Measurements from ENCODE around the gene APBA1.

The APBA1 gene

DNA sequence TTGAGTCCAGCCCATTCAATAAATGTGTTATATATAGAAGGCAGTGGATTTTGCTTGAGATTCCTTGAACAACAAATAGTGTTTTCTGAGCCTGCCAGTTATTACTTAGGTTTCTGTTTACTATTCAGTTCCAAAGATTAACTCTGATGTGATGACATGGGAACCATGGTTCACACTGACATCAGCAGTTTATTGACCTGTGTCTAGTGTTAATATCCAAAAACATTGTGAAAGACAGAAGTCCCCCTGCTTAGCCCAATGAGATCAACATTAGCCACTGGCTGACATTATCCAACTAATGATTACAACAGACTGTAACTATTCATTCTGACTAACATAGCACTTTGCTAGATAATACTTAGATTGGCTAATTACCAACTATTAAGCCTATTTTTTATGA lies 14.9 kb downstream of the APBA1 start:
- no peak for DNase-seq (ENCODE audit: low read depth)

- DNase-seq (ENCODE audit: low read depth): no peak
Observed at GRCh38 chr9:69655065-69655464, 17.1 kb downstream of the APBA1 start.

DNA sequence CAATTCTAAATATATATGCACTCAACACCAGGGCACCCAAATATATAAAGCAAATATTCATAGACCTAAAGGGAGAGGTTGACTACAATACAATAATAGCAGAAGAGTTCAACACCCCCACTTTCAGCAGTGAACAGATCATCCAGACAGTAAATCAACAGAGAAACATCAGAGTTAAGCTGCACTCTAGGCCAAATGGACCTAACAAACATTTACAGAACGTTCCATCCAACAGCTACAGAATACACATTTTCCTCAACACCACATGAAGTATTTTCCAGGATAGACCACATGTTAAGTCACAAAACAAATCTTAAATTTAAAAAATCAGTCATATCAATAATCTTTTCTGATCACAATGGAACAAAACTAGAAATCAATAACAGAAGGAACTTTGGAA lies 18.9 kb downstream of the APBA1 start:
- DNase-seq (ENCODE audit: low read depth): no peak

DNA sequence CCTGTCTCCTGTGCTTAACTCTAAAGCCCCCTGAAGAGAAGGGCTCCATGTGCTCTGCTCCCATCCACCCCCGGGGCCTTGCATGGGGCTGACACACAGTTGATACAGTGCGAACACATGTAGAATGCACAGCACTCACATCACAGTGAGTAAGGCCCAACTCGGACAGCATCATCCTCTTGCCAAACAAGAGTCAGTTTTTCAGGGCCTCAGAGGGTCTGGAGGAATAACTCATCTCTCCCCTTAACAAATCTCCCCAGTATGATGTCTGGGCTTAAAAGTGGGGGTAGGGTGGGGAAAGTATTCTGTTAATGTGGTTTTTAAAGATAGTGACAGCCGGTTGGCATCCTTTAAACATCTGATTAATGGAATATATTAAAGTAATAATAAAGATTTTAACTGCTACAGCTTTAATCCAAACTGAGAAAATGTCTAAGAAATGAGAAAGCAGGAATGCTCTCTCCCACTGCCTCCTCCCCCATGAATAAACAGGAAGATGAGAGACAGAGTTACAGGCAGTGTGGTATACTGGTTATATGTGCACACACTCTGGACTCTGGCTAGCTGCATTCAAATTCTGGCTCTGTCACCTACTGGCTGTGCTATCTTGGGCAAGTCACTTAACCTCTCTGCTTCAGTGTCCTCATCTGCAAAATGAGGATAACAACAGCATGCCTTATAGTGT lies 22.5 kb downstream of the APBA1 start:
- DNase-seq (ENCODE audit: low read depth): no peak

DNA sequence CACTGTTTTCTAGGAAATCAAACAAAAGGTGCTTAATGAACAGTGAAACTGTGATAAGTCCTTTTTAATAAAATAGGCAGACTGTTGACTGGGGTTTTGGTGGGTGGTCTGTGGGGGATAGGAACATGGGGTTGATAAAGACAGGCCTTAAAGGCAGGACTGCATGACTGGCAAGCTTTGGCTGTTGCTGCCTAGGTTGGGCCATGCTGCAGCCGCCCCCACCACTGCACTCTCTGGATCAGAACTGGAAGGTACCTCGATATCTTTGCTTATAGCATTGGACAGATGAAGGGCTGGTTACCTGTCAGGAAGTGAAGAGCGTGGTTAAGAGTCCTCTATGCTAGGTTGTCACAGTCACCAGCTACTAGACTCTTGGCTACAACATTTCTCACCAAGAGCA lies 24.4 kb downstream of the APBA1 start:
- DNase-seq (ENCODE audit: low read depth): no peak

DNA sequence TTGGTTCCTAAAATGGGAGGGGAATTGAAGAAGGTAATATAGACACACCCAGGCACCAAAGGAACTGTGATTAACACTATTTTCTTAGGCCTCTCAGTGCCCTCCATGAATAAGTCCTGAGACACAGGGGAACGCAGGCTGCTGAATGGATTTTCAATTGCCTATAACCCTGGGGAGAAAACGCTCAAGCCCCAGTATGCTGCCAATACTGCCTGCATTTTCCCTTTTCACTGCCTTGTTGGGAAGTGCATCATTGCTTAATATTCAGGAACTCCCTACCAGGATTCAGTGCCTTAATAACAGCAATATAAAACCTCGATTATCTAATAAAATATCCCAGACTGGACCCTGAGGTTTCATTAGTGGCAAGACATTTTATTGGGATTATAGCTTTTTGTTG lies 25.4 kb downstream of the APBA1 start:
- DNase-seq (ENCODE audit: low read depth): no peak

DNA sequence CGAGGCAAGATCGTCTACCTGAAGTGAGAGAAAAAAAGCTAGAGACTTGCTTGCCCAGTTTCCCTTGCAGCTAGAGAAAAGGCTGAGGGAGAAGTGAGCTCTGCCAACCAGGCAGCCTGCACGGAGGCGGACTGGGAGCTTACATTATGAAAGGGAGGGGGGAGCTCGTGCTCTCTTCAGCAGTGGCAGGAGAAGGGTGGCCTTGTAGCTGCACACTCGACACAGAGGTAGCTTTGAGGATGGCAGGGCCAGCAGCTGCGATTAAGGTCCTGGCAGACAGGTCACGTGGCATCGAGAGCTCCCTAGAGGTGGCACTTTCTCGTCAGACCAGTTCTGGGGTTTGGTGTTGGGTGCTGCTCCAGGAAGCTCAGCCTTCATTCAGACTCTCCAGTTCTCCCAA lies 26.7 kb downstream of the APBA1 start:
- DNase-seq (ENCODE audit: low read depth): no peak

DNA sequence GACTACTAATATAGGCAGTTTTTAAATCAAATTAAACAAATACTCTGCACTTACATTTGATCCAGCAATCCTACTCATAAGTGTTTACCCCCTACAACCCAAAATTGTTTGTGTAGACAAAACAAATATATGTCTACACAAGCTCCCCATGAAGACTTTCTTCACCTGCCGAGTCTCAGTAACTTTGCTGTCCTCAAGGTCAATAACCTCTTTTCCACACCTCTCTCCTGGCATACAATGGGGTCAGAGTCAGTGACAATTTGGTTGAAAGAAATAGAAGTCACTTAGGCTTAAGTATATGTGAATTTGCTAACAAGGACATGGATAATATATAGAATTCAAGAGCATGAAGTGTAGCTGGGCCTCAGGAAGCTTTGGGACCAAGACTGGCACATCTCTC lies 29.1 kb downstream of the APBA1 start:
- no peak for DNase-seq (ENCODE audit: low read depth)

- peak; percentile 41 for DNase-seq (ENCODE audit: low read depth)
Observed at GRCh38 chr9:69637817-69638200, 34.4 kb downstream of the APBA1 start.

- DNase-seq (ENCODE audit: low read depth): no peak
Observed at GRCh38 chr9:69637193-69637816, 34.9 kb downstream of the APBA1 start.

- no peak for DNase-seq (ENCODE audit: low read depth)
Observed at GRCh38 chr9:69633716-69634115, 38.5 kb downstream of the APBA1 start.

- DNase-seq (ENCODE audit: low read depth): no peak
Observed at GRCh38 chr9:69632768-69633167, 39.4 kb downstream of the APBA1 start.

DNA sequence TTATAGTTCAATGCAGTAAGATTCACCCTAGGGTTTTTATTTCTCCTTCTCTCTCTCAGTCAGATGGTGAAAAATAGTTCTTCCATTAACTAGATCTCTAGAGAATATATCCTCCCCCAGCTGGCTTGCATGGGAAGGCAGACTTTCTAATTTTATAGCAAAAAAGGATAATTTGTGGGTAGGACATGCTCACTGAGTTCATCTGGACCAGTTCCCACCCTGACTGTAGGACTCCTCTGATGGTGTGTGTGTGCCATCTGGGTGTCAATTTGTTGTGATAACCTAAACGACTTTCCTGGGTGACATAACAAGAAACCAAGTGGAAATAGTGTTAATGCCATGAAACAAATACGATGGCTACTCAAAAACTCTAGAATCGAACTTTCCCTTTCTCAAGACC lies 44.9 kb downstream of the APBA1 start:
- DNase-seq (ENCODE audit: low read depth): no peak

GRCh38 chr9:69623276-69623675 lies 48.9 kb downstream of the APBA1 start:
- DNase-seq (ENCODE audit: low read depth): no peak

- no peak for DNase-seq (ENCODE audit: low read depth)
Observed at GRCh38 chr9:69622676-69623075, 49.5 kb downstream of the APBA1 start.

GRCh38 chr9:69621730-69622460 lies 50.3 kb downstream of the APBA1 start:
- DNase-seq (ENCODE audit: low read depth): no peak

- no peak for DNase-seq (ENCODE audit: low read depth)
Observed at GRCh38 chr9:69620731-69621130, 51.4 kb downstream of the APBA1 start.

GRCh38 chr9:69619233-69619632 lies 52.9 kb downstream of the APBA1 start:
- no peak for DNase-seq (ENCODE audit: low read depth)

DNA sequence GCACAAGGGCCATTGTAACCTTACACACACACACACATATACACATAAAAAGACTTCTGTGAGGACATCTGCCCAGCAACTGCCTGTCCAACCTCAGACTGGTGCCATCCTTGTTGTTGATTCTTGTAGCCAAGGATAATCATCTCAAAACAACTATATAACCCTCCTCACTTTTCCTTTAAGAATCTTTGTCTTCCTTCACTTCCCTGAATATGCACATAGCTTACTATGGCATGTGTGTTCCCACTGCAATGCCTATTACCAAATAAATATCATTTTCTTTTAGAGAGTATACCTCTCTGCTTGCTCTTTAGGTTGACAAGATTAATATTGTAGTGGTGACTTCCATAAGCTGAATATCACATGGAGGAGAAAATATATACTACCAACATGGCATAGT lies 55.2 kb downstream of the APBA1 start:
- DNase-seq (ENCODE audit: low read depth): no peak

GRCh38 chr9:69615880-69616279 lies 56.3 kb downstream of the APBA1 start:
- DNase-seq (ENCODE audit: low read depth): no peak

GRCh38 chr9:69611221-69611620 lies 61.0 kb downstream of the APBA1 start:
- no peak for DNase-seq (ENCODE audit: low read depth)

DNA sequence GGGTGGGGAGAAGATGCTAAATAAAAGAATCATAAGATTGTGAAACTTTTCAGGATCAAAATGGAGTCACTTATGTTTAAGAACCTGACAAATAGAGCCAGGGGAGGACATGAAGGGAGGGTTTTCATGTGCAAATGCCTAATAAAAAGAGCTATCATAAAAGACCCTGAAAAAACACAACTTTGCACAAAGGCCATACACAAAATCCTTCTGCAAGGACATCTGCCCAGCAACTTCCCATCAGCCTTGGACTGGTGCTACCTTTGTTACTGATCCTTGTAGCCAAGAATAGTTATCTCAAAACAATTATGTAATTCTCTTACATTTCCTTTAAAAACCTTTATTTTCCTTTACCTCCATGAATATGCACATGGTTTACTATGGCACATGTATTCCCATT lies 63.0 kb downstream of the APBA1 start:
- DNase-seq (ENCODE audit: low read depth): no peak

DNA sequence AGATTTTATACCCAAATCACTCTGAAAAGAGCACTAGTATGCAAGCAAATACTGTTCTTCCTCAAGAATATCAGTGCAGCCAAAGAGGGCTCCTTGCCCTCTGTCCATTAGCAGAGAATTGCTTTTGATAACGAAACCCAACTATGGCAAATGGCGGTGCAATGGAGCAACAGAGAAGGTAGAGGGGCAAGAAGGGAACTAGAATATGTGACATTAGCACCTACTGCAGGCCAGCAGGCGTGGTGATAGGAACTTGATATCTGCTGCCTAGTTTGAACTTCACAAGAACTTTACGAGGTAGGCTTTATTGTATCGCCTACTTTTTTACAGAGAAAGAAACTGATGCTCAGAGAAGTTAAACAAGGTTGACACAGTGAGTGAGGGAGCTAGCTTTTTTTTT lies 66.1 kb downstream of the APBA1 start:
- no peak for DNase-seq (ENCODE audit: low read depth)

DNA sequence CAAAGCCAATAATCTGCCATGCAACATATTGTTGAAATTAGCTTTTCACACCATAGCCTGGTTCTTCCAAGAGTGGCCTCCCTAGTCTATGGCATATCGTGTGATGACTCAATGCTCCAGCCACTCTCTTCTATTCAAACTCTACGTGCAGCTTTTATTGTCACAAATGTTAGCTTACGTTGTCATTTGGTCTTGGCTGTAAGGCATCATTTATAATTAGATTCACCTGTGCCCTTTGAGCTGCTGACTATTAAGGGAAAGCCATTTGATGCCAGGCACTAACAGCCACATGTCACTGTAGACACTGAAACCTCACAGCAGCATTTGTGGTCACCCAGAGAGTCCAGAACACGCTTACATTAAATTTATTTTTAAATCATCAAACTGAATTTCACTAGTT lies 66.8 kb downstream of the APBA1 start:
- no peak for DNase-seq (ENCODE audit: low read depth)

All from HS-5 (cell line).